Caco-2 (cell line): ENCODE measurements around the gene FLT3. TPM values are rescaled to one million over a fixed set of nuclear protein-coding genes. Genes with fewer than 3 reads are reported as not detected.

ENCODE experiments used
- BruUV-seq: library from RNA; stranded (reverse); fragments of 400-500 nt; replicated peaks from 2 replicates; lab custom pipeline; 2021; lab: Mats Ljungman, UMichigan
- CTCF ChIA-PET: fragments of 300-600 bp; sonication (Branson Sonifier 250); formaldehyde crosslinking; loops from one replicate; lab custom pipeline; 2022; ENCODE audit warnings: antibody characterized with exemption; lab: Charles Lee
- POLR2A ChIA-PET: fragments of 300-600 bp; sonication (Branson Sonifier 250); formaldehyde crosslinking; loops from one replicate; lab custom pipeline; 2022; ENCODE audit warnings: antibody characterized with exemption; lab: Charles Lee
- DNase-seq, 2 experiments: peaks; one replicate each; pipeline versions ENCODE4 v3.0.0 to v3.0.0-alpha.2; 2020 to 2022
- H3K27me3 ChIP-seq: replicated peaks from 2 replicates; pipeline ENCODE4 v1.6.0; 2011; ENCODE audit warnings: low read length; ENCODE audit not compliant: control insufficient read depth, insufficient read depth
- H3K36me3 ChIP-seq: 2 replicates; pipeline ENCODE4 v1.5.1; 2011; ENCODE audit warnings: low read length; ENCODE audit not compliant: control insufficient read depth, insufficient read depth
- H3K4me1 ChIP-seq: fragments of 250-450 bp; sonication (Bioruptor Pico); 2 replicates; pipeline ENCODE4 v1.5.1; 2020; ENCODE audit warnings: mild to moderate bottlenecking
- H3K4me3 ChIP-seq: 2 replicates; pipeline ENCODE4 v1.5.1; 2011; ENCODE audit warnings: low read depth, mild to moderate bottlenecking, control low read depth, low read length
- H3K9me3 ChIP-seq: fragments of 250-450 bp; sonication (Bioruptor Pico); 2 replicates; pipeline ENCODE4 v1.5.1; 2020; ENCODE audit warnings: mild to moderate bottlenecking, moderate library complexity
- H3K27ac Mint-ChIP-seq: one replicate; pipeline ENCODE4 v1.8.0; 2022; ENCODE audit warnings: mixed read lengths; ENCODE audit not compliant: unreplicated experiment
- H3K27me3 Mint-ChIP-seq: one replicate; pipeline ENCODE4 v1.8.0; 2022; ENCODE audit warnings: mixed read lengths; ENCODE audit not compliant: insufficient read depth, unreplicated experiment
- H3K36me3 Mint-ChIP-seq: one replicate; pipeline ENCODE4 v1.8.0; 2022; ENCODE audit warnings: mild to moderate bottlenecking, mixed read lengths; ENCODE audit not compliant: insufficient read depth, unreplicated experiment
- H3K4me1 Mint-ChIP-seq: one replicate; pipeline ENCODE4 v1.8.0; 2022; ENCODE audit warnings: low read depth, mixed read lengths; ENCODE audit not compliant: unreplicated experiment
- H3K4me3 Mint-ChIP-seq: one replicate; pipeline ENCODE4 v1.8.0; 2022; ENCODE audit warnings: mild to moderate bottlenecking, moderate library complexity, mixed read lengths; ENCODE audit not compliant: unreplicated experiment
- H3K9me3 Mint-ChIP-seq: one replicate; pipeline ENCODE4 v1.8.0; 2022; ENCODE audit warnings: mixed read lengths; ENCODE audit not compliant: unreplicated experiment
- intact Hi-C: fragments of 100-400 bp; cut with micrococcal nuclease; formaldehyde crosslinking; loops from one replicate; pipeline ENCODE4 v1.10.0; 2022; ENCODE audit not compliant: unreplicated experiment
- total RNA-seq: library from RNA; stranded (reverse); gene quantifications from 2 replicates; pipeline ENCODE4 v1.2.3, GENCODE V29; 2022
- TF ChIP-seq, protein P1 (sequence below), 2 experiments: fragments of 200-600 bp in 1 of 2; IDR thresholded peaks; 1 replicate in 1 of 2; 2 replicates in 1 of 2; pipeline versions ENCODE4 v1.5.1 to v1.8.0; 2011 to 2022; ENCODE audit warnings: antibody characterized with exemption in 1 of 2, control low read depth in 1 of 2, inconsistent platforms in 1 of 2, low read depth in 1 of 2, low read length in 1 of 2, mild to moderate bottlenecking in 1 of 2, moderate library complexity in 1 of 2; ENCODE audit not compliant: insufficient read depth in 1 of 2, severe bottlenecking in 1 of 2, unreplicated experiment in 1 of 2

Gene FLT3
- total RNA-seq, 1 experiment from 2014 or later, result 0.09 TPM

DNA sequence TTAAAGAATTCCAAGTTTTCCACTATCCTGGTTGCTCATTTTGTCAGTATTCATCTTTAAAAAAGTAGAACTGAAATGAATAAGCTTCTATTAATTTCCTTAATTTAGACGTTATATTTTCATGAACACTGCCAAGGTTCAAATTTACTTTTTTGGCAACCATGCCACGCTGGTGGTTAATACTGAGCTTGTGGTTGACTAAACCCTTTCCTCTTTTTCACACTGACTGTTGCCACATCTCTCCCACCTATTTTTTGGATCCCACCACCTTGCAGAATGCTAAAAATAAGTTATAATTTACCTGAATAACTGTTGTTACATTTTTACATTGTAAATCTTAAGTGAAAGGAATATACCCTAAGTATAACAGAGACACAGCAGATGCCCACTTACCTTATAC, 45.0 kb downstream of the FLT3 start:
- Mint-ChIP-seq H3K9me3 (no peaks in the 10 kb centered on the region), H3K27ac (no peak overlapping the region), H3K4me1 (peaks cover 2% of the 10 kb centered on the region), H3K36me3 (no peaks in the 10 kb centered on the region), H3K4me3 (no peak overlapping the region), H3K27me3 (no peaks in the 10 kb centered on the region)
- peaks cover under 1% of the 10 kb centered on the region; the same call in 1 of the 2 replicates for H3K4me1 ChIP-seq
- TF ChIP-seq, protein P1, sequence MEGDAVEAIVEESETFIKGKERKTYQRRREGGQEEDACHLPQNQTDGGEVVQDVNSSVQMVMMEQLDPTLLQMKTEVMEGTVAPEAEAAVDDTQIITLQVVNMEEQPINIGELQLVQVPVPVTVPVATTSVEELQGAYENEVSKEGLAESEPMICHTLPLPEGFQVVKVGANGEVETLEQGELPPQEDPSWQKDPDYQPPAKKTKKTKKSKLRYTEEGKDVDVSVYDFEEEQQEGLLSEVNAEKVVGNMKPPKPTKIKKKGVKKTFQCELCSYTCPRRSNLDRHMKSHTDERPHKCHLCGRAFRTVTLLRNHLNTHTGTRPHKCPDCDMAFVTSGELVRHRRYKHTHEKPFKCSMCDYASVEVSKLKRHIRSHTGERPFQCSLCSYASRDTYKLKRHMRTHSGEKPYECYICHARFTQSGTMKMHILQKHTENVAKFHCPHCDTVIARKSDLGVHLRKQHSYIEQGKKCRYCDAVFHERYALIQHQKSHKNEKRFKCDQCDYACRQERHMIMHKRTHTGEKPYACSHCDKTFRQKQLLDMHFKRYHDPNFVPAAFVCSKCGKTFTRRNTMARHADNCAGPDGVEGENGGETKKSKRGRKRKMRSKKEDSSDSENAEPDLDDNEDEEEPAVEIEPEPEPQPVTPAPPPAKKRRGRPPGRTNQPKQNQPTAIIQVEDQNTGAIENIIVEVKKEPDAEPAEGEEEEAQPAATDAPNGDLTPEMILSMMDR (IDR thresholded peaks at IDR 0.05; ENCODE audit: insufficient read depth in 1 of 2, low read depth in 1 of 2, low read length in 1 of 2, severe bottlenecking in 1 of 2, unreplicated experiment in 1 of 2), result no peak
- ChIA-PET POLR2A (no interaction called here), CTCF (no interaction called here)
- H3K36me3 ChIP-seq, result no peaks in the 10 kb centered on the region
- no peaks in the 10 kb centered on the region for H3K27me3 ChIP-seq
- intact Hi-C loops, result loop anchor here (5.0 kb wide), 1 partner anchor 217 kb away; no protein-coding TSS in a partner anchor
- no peak for DNase-seq
- no TSS peak for BruUV-seq
- H3K9me3 ChIP-seq, result no peaks in the 10 kb centered on the region
- H3K4me3 ChIP-seq, result no peak overlapping the region

DNA sequence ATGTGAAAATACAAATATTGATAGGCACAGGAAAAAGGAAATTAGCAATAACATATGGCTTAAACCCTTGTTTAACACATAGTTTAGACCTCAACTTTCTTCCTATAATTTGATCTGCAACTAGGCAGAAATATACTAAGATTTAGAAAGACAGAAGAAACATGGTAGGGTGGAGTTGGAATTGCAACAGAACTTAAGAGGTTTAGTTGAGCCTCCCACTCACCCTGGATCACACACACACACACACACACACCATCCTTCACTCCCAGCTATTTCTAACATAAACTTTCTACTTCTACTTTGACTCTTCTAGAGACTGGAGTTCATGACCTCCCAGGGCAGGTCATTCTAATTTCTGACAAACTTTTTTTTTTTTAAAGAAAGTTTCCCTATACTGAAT, 47.4 kb downstream of the FLT3 start:
- no peak overlapping the region for H3K27ac Mint-ChIP-seq
- H3K4me3 ChIP-seq, result no peak overlapping the region
- peaks cover 6% of the 10 kb centered on the region; the same call in 1 of the 2 replicates for H3K4me1 ChIP-seq
- no peak for DNase-seq
- no peaks in the 10 kb centered on the region for H3K9me3 ChIP-seq
- peaks cover 6% of the 10 kb centered on the region for H3K4me1 Mint-ChIP-seq
- POLR2A ChIA-PET, result no interaction called here
- H3K9me3 Mint-ChIP-seq, result no peaks in the 10 kb centered on the region
- H3K27me3 ChIP-seq, result no peaks in the 10 kb centered on the region
- no peak overlapping the region for H3K4me3 Mint-ChIP-seq
- intact Hi-C loops, result no loop called here
- BruUV-seq, result no TSS peak
- no peaks in the 10 kb centered on the region for H3K27me3 Mint-ChIP-seq
- CTCF ChIA-PET, result no interaction called here
- H3K36me3 Mint-ChIP-seq, result no peaks in the 10 kb centered on the region
- TF ChIP-seq, protein P1 (IDR thresholded peaks at IDR 0.05; ENCODE audit: insufficient read depth in 1 of 2, low read depth in 1 of 2, low read length in 1 of 2, severe bottlenecking in 1 of 2, unreplicated experiment in 1 of 2), result no peak
- no peaks in the 10 kb centered on the region for H3K36me3 ChIP-seq

DNA sequence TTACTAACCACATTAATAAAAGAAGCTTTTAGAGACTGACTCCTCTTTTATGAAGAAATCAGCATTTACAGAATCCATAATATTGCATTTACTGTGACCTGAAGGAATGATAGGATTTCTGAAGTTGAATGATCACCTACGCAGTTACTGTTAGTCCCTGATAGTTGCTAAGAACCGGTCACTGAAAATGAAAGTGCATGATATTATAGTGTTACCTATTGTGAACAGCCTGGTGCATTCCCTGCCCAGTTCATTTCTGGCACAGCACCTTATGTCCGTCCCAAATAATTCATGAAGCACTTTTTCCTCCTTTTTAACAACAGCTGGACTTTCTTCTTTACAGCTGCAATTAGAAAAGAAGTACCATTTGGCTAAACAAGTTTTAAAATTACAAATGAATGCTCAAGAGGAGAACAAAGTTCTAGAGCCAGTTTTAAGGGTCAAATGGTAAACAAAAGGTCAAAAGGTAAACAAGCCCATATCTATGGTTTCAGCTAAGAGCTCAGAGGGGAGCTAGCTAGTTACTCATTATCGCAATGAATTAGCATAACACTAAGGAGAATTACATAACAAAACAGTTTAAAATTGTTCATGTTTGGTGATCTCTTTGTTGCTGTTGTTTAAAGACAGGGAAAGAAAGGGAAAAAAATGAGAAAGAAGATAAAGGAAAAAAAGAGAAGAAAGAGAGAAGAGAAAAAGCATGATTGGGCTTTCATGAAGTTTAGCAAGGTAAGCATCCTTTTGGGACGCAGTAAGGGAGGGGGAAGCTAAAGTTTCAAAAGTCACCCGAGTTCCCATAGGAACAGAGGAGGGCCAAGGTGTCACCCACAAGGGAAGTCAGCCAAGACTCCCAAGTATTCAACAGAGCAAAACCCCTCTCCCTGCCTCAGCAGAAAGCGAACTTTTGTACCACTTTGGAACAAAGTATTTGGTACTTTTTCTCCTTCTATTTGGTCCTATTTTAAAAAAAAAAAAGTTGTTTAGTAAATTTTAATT, 50.2 kb downstream of the FLT3 start:
- ChIA-PET POLR2A (no interaction called here), CTCF (no interaction called here)
- no peaks in the 10 kb centered on the region for H3K27me3 Mint-ChIP-seq
- Histone ChIP-seq H3K4me3 (no peak overlapping the region), H3K27me3 (no peaks in the 10 kb centered on the region), H3K36me3 (no peaks in the 10 kb centered on the region), H3K4me1 (peaks cover 6% of the 10 kb centered on the region; the same call in 1 of the 2 replicates), H3K9me3 (no peaks in the 10 kb centered on the region)
- TF ChIP-seq, protein P1 (IDR thresholded peaks at IDR 0.05; ENCODE audit: insufficient read depth in 1 of 2, low read depth in 1 of 2, low read length in 1 of 2, severe bottlenecking in 1 of 2, unreplicated experiment in 1 of 2), result no peak
- no TSS peak for BruUV-seq
- no peaks in the 10 kb centered on the region for H3K9me3 Mint-ChIP-seq
- no peak overlapping the region for H3K4me3 Mint-ChIP-seq
- H3K27ac Mint-ChIP-seq, result no peak overlapping the region
- H3K36me3 Mint-ChIP-seq, result no peaks in the 10 kb centered on the region
- no peak for DNase-seq
- intact Hi-C loops, result no loop called here
- H3K4me1 Mint-ChIP-seq, result peaks cover 6% of the 10 kb centered on the region
